Measurements from ENCODE around the gene FOXP1.

Gene FOXP1

GRCh38 chr3:71389911-71390573, 193.5 kb downstream of the FOXP1 start:
- no peak for DNase-seq

GRCh38 chr3:71389191-71389590, 194.3 kb downstream of the FOXP1 start:
- DNase-seq = no peak

GRCh38 chr3:71388535-71389120, 194.9 kb downstream of the FOXP1 start:
- DNase-seq = no peak

- no peak for DNase-seq
Measured at GRCh38 chr3:71387586-71387985, 195.9 kb downstream of the FOXP1 start.

- DNase-seq = no peak
Measured at GRCh38 chr3:71384837-71385716, 198.5 kb downstream of the FOXP1 start.

- no peak for DNase-seq
Measured at GRCh38 chr3:71384388-71384787, 199.1 kb downstream of the FOXP1 start.

- DNase-seq = peak; percentile 10
Measured at GRCh38 chr3:71380096-71380495, 203.4 kb downstream of the FOXP1 start.

- no peak for DNase-seq
Measured at GRCh38 chr3:71378509-71378908, 205.0 kb downstream of the FOXP1 start.

GRCh38 chr3:71376911-71377310, 206.6 kb downstream of the FOXP1 start:
- no peak for DNase-seq

- no peak for DNase-seq
Measured at GRCh38 chr3:71376503-71376902, 207.0 kb downstream of the FOXP1 start.

- no peak for DNase-seq
Measured at GRCh38 chr3:71374582-71374981, 208.9 kb downstream of the FOXP1 start.

- DNase-seq = no peak
Measured at GRCh38 chr3:71372911-71373637, 210.5 kb downstream of the FOXP1 start.

GRCh38 chr3:71372241-71372768, 211.2 kb downstream of the FOXP1 start:
- no peak for DNase-seq

- no peak for DNase-seq
Measured at GRCh38 chr3:71371282-71371681, 212.2 kb downstream of the FOXP1 start.

- no peak for DNase-seq
Measured at GRCh38 chr3:71370467-71370866, 213.1 kb downstream of the FOXP1 start.

GRCh38 chr3:71369701-71370391, 213.7 kb downstream of the FOXP1 start:
- peak; percentile 16 for DNase-seq

- no peak for DNase-seq
Measured at GRCh38 chr3:71366988-71367604, 216.4 kb downstream of the FOXP1 start.

GRCh38 chr3:71361334-71361890, 222.1 kb downstream of the FOXP1 start:
- DNase-seq = no peak

GRCh38 chr3:71360764-71361163, 222.8 kb downstream of the FOXP1 start:
- no peak for DNase-seq

- no peak for DNase-seq
Measured at GRCh38 chr3:71360180-71360579, 223.3 kb downstream of the FOXP1 start.

- no peak for DNase-seq
Measured at GRCh38 chr3:71358243-71358642, 225.3 kb downstream of the FOXP1 start.

GRCh38 chr3:71356265-71356664, 227.3 kb downstream of the FOXP1 start:
- no peak for DNase-seq
